ENCODE measurements around the gene KAZALD1. TPM values are rescaled to one million over a fixed set of nuclear protein-coding genes. Genes with fewer than 3 reads are reported as not detected.

The KAZALD1 gene
- total RNA-seq, 1 donor from 2014 or later: 11.8 TPM

DNA sequence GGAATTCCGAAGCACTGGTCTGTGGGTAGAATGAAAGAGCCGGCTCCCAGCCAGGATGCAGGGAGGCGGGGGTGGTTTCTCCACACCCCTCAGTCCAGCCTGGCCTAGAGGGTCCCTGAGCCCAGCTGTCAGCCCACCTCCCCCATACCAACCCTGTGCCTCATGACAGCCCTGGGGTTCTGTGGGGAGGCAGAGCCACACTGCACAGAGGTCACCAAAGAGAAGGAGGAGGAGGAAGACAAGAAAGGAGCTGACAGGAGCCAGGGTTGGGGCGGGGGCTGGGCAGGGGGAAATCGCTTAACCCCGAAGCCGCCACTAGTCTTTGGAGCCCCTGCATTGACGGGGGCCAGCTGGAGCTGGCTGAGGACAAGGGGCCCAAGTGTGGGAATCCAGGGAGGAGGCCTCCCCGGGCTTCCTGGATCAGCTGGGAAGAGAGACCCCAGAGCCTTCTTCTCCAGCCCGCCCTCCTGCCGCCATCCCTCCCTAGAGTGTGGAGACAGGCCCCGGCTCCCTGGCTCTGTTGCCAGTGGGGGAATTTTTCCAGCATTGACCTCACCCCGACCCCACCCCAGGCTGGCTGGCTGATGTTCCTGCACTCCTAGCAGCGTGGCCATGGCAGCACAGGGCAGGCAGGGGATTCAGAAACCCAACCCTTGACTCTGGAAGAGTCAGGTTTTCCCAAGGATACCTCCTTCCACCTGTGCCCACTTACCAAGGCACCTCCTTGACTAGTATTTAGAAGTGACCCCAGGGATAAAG lies 32.5 kb downstream of the KAZALD1 start:
- DNase-seq (ENCODE audit: low spot score): no peak

DNA sequence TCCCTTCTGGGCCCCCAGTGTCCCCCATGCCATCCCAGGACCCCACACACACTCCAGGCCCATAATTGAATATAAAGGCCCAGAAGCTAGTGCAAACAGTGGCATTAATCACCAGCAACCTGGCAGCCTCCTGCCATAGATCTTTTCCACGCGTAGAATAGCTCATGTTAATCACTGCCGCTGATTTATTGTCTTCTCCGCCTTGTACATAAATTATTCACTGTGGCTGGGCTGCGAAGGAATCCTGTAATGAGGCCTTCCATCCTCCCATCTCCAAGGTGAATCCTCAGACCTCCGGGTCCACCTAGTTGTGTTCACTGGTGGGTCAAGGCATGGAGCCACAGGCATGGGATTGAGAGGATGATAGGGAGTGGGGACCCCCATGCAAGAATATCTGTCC lies 33.2 kb downstream of the KAZALD1 start:
- no peak for DNase-seq (ENCODE audit: low spot score)

DNA sequence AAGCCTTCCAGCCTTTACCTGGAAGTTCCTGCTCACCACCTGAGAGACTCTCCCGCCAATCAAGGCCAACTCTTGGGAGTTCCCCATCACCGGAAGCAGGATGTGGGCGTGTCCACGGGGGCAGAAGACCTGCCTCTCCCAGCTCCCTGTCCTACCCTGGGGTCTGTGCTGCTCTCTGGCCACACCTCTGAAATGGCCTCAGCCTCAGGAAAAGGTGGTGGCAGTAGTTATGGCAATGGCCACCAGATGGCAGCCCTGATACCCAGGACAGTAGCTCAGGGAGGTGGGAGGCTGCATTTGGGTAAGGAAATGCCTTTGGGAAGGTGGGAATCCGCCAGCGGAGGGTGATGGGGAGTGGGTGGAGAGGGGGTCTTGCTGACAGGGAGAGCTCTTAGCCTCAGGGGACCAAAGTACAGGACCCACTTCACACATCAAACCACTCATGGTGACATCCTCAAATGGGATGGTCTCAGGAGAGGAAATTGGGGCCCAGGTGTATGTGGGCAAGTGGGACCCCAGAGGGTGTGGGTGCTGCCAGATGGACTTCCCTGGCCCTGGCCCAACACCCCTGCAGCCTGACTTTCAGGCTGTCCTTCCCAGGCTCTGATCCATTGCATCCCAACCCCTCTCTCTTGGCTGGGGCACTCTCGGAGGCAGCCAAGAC lies 33.9 kb downstream of the KAZALD1 start:
- peak; percentile 57 for DNase-seq (ENCODE audit: low spot score)

DNA sequence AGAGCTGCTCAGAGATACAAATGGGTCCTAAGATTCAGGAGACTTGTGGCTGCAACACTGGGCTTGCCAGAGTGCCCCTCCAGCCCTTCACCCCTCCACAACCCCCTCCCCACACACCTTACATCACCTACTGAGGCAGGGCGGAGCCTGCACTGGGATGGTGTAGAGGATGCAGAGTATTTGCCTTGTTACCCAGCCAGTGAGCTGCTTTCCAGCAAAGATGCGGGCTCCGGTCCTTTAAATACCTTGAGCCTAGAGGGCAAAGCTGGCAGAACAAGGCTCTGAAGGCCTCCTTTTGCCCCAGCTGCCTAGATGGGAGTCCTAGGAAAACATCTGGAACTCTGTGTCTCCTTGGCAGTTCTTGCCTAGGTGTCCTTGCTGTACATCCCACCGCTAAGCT lies 34.6 kb downstream of the KAZALD1 start:
- no peak for DNase-seq (ENCODE audit: low spot score)

DNA sequence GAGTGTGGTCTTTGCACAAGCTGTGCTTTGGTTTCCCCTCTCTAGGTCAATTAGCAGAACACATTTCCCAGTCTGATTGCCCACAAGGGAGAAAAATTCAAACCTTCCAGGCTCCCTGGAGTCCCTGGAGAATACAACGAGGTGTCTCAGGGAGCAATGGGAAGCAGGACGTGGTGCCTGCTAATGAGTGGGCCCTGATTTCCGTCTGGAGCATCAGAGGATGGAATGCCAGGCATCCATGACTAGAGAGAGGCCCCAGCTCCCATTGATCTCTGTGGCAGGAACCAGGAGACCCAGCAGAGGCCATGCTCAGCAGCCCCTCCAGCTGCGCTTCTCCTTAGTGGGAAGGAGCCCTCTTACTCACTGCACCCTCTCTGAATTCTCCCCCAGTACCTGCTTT lies 36.1 kb downstream of the KAZALD1 start:
- DNase-seq (ENCODE audit: low spot score): no peak

DNA sequence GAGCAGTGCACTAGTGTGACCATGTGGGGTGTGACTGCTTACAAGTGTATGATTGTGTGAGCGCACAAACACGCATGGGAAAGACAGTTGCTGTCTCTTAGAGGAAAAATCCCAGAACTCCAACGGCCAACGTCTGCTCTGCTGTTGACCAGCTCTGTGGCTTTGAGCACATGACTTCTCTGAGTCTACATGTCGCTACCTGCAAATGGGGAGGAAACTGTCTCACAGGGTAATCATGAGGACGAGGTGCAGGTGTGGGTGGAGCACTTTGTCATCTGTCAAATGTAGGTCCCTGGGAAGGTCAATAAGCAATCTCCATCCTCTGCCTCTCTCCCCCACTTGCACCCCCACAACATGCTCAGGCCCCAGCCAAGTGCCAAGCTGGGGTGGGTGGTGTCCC lies 38.1 kb downstream of the KAZALD1 start:
- no peak for DNase-seq (ENCODE audit: low spot score)

DNA sequence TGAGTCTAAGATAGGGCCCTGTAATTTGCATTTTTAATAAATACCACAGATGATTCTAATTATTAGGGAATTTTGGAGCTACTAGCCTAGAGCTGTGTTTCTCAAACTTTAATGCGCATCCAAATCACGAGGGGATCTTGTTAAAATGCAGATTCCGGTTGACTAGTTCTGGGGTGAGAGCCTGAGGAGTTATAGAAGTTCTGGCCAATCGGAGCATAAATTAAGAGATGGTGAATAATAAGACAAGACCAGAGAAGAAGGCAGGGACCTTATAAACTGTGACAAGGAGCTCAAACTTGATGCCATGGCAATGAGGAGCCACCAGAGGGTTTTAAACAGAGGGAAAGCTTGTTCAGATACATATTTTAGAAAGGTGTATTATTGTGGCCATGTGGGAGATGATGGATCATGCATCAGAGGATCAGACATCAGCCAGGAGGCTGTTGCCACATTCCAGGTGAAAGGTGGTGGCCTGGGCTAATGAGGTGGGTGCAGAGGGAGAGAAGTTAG lies 39.6 kb downstream of the KAZALD1 start:
- DNase-seq (ENCODE audit: low spot score): no peak

DNA sequence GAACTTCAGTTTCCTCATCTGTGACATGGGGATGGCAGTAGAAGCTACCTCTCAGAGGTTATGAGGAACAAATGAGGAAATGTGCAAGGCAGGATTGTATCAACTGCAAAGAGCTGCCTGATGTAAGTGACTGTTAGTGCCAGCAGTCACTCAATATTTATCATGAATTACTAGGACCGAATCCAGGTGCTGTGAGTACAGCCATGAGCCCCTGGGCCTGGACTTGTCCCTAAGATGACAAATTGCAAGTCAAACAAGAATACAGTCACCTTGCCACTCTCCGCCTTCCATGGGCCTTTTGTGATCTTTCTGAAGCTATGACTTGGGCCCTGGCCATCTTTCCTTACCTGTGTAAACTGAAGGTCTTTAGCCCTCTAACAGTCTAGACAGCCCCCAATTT lies 41.6 kb downstream of the KAZALD1 start:
- DNase-seq (ENCODE audit: low spot score): no peak

DNA sequence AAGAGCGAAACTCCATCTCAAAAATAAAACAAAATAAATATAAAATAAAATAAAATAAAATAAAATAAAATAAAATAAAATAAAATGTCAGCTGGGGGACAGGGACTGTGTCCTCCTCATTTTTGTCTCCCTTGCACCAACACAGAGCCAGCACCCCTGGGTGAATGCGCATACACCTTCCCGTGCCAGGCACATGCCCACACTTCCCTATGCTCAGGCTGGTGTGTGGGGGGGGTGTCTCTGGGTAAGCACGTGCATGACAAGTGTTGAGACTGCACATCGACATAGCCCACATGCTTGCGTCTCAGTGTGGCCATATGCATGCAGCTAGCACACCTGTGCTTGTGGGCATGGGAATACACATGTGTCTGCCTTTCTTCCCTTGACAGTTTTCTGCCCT lies 44.6 kb downstream of the KAZALD1 start:
- DNase-seq (ENCODE audit: low spot score): no peak

DNA sequence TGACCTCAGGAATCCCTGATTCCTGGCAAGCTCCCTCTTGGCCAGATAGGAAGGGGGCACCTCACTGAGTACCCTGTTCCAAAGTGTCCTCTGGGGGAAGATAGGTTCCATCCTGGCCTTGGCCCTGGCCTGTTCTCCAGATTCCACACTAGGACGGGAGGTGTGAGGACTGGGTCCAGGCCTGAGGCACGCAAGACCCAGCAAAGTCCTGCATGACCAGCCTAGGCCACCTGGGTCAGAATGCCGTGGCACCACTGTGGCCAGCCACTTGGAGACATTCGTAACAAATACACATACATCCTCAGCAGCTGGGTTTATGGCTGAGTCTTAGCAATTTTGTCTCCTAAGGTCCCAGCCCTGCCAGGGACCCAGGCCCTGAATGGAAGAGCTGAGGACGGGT lies 46.0 kb downstream of the KAZALD1 start:
- no peak for DNase-seq (ENCODE audit: low spot score)

DNA sequence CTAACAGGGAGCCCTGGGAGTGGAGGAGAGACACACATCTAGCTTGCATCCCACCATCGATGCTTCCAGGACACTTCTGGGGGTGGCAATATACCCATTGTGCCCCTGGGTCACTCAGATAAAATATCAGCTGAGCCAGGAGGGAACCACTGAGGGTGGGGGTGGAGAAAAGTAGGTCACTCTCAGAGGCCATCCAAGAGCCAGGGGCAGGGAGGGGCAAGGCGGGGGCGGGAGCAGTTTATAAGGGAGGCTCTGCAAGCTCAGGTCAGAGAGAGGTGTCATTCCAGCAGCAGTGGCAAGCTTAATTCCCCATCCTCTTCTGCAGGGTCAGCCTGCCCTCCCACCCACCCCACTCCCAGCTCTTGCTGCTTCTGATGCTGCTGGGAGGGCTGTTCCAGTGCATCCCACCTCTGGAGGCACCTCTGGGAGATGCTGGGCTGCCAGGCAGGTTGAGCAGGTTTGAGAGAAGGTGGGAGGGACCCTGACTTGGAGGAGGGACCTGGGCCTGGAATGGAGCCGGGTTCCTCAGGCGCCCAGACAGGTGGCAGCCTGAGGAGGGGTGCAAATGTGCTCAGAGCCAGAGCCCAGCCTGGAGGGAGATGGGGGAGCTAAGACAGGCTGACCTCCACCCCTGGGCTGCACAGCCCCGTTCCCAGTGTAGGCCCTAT lies 49.2 kb downstream of the KAZALD1 start:
- DNase-seq (ENCODE audit: low spot score): no peak

DNA sequence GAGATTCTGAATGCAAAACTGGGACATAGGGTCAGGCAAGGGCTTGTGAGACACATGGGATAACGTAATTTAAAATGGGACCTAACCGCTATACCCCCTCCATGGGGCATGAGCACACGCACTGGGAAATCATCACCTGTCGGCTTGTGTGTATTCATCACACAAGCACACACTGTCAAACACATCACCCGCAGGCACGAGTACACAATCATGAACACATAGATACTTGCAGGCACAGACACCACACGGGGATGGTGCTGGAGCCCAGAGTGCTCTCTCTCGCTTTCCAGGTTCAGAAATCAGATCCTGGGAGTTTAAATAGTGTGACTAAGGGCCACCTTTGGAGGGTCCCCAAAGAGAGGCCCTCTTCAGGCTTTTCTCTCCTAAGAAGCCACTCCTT lies 49.8 kb downstream of the KAZALD1 start:
- DNase-seq (ENCODE audit: low spot score): no peak

DNA sequence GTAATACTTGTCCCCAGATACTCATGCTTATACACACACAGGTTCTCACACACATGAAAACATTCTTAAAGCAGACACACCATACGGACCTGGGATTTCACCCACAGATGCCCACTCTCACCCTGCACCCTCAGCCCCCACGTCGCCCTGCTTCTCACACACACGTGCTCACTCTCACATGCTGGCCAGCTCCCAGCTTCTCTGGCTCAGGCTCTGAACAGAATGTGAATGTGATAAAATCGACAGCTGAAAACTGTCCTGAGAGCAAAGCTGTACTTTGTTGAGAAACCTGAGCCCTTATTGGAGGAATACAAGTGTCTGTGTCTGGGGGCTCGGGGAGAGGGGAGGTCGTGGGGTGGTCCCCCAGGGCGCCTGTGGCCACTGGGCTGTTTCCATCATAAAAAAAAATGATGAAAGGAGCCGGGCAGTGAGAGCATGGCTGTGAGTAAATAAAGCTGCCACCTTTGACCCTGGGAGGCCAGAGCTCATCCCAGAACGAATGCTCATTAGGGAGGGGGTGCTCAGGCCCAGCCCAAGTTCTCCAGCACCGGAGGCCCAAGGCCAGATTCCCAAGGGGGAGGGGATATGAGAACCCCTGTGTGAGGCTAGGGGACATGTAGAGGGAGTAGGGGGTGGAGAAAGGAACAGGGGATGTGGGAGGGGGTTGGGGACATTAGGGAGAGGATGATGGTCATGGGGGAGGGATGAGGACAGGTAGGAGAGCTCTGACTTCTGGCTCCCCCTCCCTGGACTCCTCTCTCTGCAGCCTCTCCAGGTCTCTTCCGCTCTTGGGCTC lies 51.2 kb downstream of the KAZALD1 start:
- DNase-seq (ENCODE audit: low spot score): no peak

DNA sequence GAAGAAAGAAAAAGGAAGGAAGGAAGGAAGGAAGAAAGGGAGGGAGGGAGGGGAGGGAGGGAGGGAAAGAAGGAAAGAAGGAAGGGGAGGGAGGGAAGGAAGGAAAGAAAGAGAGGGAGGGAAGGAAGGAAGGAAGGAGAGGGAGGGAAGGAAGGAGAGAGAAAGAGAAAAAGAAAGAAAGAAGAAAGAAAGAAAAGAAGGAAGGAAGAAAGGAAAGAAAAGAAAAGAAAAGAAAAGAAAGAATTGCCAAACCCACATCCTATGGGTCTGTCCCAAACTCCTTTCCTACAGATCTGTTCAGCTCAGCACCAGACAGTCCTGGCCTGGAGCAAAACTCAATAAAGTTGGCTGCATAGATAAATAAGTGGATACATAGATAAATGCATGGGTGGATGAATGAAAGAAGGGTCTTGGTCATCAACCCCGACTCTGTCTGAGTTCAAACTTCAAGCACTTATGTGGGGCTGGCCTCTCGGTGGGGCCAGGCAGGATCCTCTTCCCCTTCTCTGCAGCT lies 52.2 kb downstream of the KAZALD1 start:
- DNase-seq (ENCODE audit: low spot score): no peak

DNA sequence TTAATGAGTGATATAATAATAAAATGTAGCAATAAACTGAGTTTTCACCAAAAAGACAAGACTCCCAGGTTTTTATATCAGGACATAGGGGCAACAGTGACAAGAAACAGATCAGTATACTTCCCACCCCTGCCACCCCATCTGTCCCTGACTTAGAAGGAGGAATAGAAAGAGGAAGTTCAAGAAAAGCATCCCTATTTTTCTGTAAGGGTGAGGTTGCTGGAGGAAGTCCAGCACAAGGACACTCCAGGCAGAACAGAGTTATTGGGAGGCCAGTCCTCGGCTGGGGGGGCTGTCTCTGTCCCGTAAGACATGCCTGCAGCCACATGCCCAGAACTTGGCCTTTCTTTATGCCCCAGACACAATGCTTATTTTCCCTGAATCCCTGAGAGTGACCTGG lies 52.9 kb downstream of the KAZALD1 start:
- no peak for DNase-seq (ENCODE audit: low spot score)

Other genes with a start within 250 kb of the KAZALD1 start
- 59.7 TPM for gene SLF2, start 149.0 kb upstream of the KAZALD1 start, total RNA-seq (ENCODE audit: insufficient read depth, low replicate concordance)
- gene SEMA4G, start 92.5 kb upstream of the KAZALD1 start, total RNA-seq (ENCODE audit: insufficient read depth, low replicate concordance): 0.24 TPM
- gene MRPL43, start 74.5 kb upstream of the KAZALD1 start, total RNA-seq (ENCODE audit: insufficient read depth, low replicate concordance): 73.7 TPM
- 8.7 TPM for gene TWNK, start 74.4 kb upstream of the KAZALD1 start, total RNA-seq (ENCODE audit: insufficient read depth, low replicate concordance)
- 37.6 TPM for gene LZTS2, start 62.2 kb upstream of the KAZALD1 start, total RNA-seq (ENCODE audit: insufficient read depth, low replicate concordance)
- gene PDZD7, start 30.9 kb upstream of the KAZALD1 start, total RNA-seq (ENCODE audit: insufficient read depth, low replicate concordance): 0.48 TPM
- gene SFXN3, start 30.8 kb upstream of the KAZALD1 start, total RNA-seq (ENCODE audit: insufficient read depth, low replicate concordance): 18.1 TPM
- gene TLX1, start 69.3 kb downstream of the KAZALD1 start, total RNA-seq (ENCODE audit: insufficient read depth, low replicate concordance): 3.4 TPM
- gene LBX1, start 167.5 kb downstream of the KAZALD1 start, total RNA-seq (ENCODE audit: insufficient read depth, low replicate concordance): 0.24 TPM